Endothelial cell of umbilical vein (primary cell): ENCODE measurements around the gene GRIN3A. TPM values are rescaled to one million over a fixed set of nuclear protein-coding genes. Genes with fewer than 3 reads are reported as not detected.

Experiments
- BruUV-seq: library from RNA; stranded (reverse); fragments of 400-500 nt; replicated peaks from 2 replicates; lab custom pipeline; 2021; lab: Mats Ljungman, UMichigan
- CTCF ChIA-PET: fragments of 300-600, 350-600 bp; sonication (Branson Sonifier 250); formaldehyde crosslinking; loops from one replicate; lab custom pipeline; 2021; ENCODE audit warnings: antibody characterized with exemption, inconsistent platforms; lab: Charles Lee
- POLR2A ChIA-PET: fragments of 300-600, 350-600 bp; sonication (Branson Sonifier 250); formaldehyde crosslinking; loops from one replicate; lab custom pipeline; 2021; ENCODE audit warnings: antibody characterized with exemption, inconsistent platforms; lab: Charles Lee
- DNase-seq: peaks from one replicate; pipeline ENCODE4 v3.0.0-alpha.2; 2011; ENCODE audit warnings: low read depth, low spot score
- FAIRE-seq: peaks from 2 replicates; lab custom pipeline; 2011; peaks lifted over from hg19 to GRCh38; lab: Jason Lieb, UNC
- H2AFZ ChIP-seq: 2 replicates; pipeline ENCODE4 v1.6.0; 2012; ENCODE audit warnings: low read depth, low read length, control low read depth, inconsistent platforms
- H3K27ac ChIP-seq: 2 replicates; pipeline ENCODE4 v1.5.1; 2011; ENCODE audit warnings: low read depth, mild to moderate bottlenecking, control low read depth, low read length, moderate library complexity; ENCODE audit not compliant: insufficient read depth
- H3K27me3 ChIP-seq, 2 experiments: 2 replicates each; pipeline versions ENCODE4 v1.6.0 to v1.6.1; 2011; ENCODE audit warnings: low read length in 2 of 2, mixed read lengths in 1 of 2; ENCODE audit not compliant: control insufficient read depth in 2 of 2, insufficient read depth in 2 of 2
- H3K36me3 ChIP-seq, 2 experiments: 2 replicates in 1 of 2; 3 replicates in 1 of 2; pipeline ENCODE4 v1.5.1; 2011; ENCODE audit warnings: low read length in 2 of 2, mild to moderate bottlenecking in 1 of 2, moderate library complexity in 1 of 2; ENCODE audit not compliant: control insufficient read depth in 2 of 2, insufficient read depth in 2 of 2; ENCODE audit errors: extremely low read depth in 1 of 2
- H3K4me1 ChIP-seq: 3 replicates; pipeline ENCODE4 v1.5.1; 2011; ENCODE audit warnings: mild to moderate bottlenecking, low read length; ENCODE audit not compliant: control insufficient read depth, insufficient read depth; ENCODE audit errors: extremely low read depth
- H3K4me2 ChIP-seq: 2 replicates; pipeline ENCODE4 v1.6.1; 2011; ENCODE audit warnings: low read length, control low read depth, mixed read lengths; ENCODE audit not compliant: insufficient read depth
- H3K4me3 ChIP-seq, 3 experiments: fragments of 200-600 bp in 1 of 3; sonication (generic), shearing (Covaris generic) in 1 of 3; replicated peaks in 1 of 3; 2 replicates each; pipeline ENCODE4 v1.5.1; 2011 to 2016; ENCODE audit warnings: control low read depth in 3 of 3, low read length in 3 of 3, mild to moderate bottlenecking in 2 of 3, inconsistent platforms in 1 of 3, low read depth in 1 of 3, moderate library complexity in 1 of 3; ENCODE audit not compliant: insufficient read depth in 1 of 3
- H3K79me2 ChIP-seq: 2 replicates; pipeline ENCODE4 v1.6.0; 2012; ENCODE audit warnings: low read length, inconsistent platforms; ENCODE audit not compliant: control insufficient read depth, insufficient read depth
- H3K9ac ChIP-seq: replicated peaks from 2 replicates; pipeline ENCODE3; 2011; ENCODE audit warnings: low read length, control low read depth; ENCODE audit not compliant: insufficient read depth; ENCODE audit errors: extremely low read depth
- H3K9me1 ChIP-seq: replicated peaks from 3 replicates; pipeline ENCODE4 v1.6.0; 2011; ENCODE audit warnings: mild to moderate bottlenecking, low read length; ENCODE audit not compliant: control insufficient read depth, insufficient read depth; ENCODE audit errors: extremely low read depth
- H3K9me3 ChIP-seq: replicated peaks from 2 replicates; pipeline ENCODE4 v1.5.1; 2012; ENCODE audit warnings: low read length, inconsistent platforms; ENCODE audit not compliant: control insufficient read depth, insufficient read depth
- H4K20me1 ChIP-seq: replicated peaks from 2 replicates; pipeline ENCODE3; 2011; ENCODE audit warnings: mild to moderate bottlenecking, low read length; ENCODE audit not compliant: control insufficient read depth, insufficient read depth; ENCODE audit errors: extremely low read depth
- CTCF ChIP-seq, 2 donors: IDR thresholded peaks; 1 replicate in 1 of 2; 2 replicates in 1 of 2; pipeline ENCODE4 v1.5.1; 2011; ENCODE audit warnings: low read length in 2 of 2, mild to moderate bottlenecking in 2 of 2, moderate library complexity in 2 of 2, control low read depth in 1 of 2, inconsistent platforms in 1 of 2, low read depth in 1 of 2; ENCODE audit not compliant: insufficient read depth in 1 of 2; ENCODE audit errors: extremely low read depth in 1 of 2
- EZH2 ChIP-seq: IDR thresholded peaks from 2 replicates; pipeline ENCODE4 v1.6.1; 2012; ENCODE audit warnings: borderline replicate concordance, low read depth, mild to moderate bottlenecking, moderate library complexity, low read length, inconsistent platforms; ENCODE audit not compliant: severe bottlenecking
- FOS ChIP-seq: IDR thresholded peaks from 2 replicates; pipeline ENCODE4 v1.6.1; 2011; ENCODE audit warnings: mild to moderate bottlenecking, low read length, moderate library complexity, borderline replicate concordance; ENCODE audit not compliant: insufficient read depth
- GATA2 ChIP-seq: IDR thresholded peaks from 2 replicates; pipeline ENCODE4 v1.7.0; 2011; ENCODE audit warnings: low read depth, mild to moderate bottlenecking, moderate library complexity, mixed read lengths, low read length; ENCODE audit not compliant: insufficient read length, insufficient read depth
- JUN ChIP-seq: IDR thresholded peaks from 2 replicates; pipeline ENCODE4 v1.6.1; 2011; ENCODE audit warnings: borderline replicate concordance, low read depth; ENCODE audit not compliant: insufficient read length, insufficient read depth
- MYC ChIP-seq: IDR thresholded peaks from one replicate; pipeline ENCODE4 v1.6.1; 2011; ENCODE audit warnings: mild to moderate bottlenecking, low read depth, low read length
- POLR2A ChIP-seq: IDR thresholded peaks from 2 replicates; pipeline ENCODE4 v1.6.1; 2012; ENCODE audit warnings: low read depth, mild to moderate bottlenecking, control low read depth, low read length
- POLR2AphosphoS5 ChIP-seq: IDR thresholded peaks from 2 replicates; pipeline ENCODE4 v1.6.1; 2012; ENCODE audit warnings: low read depth, mild to moderate bottlenecking, control low read depth, low read length, moderate library complexity; ENCODE audit not compliant: insufficient read depth
- dilution Hi-C: fragments of 300-500 bp; cut with MboI; formaldehyde crosslinking; loops from one replicate; pipeline ENCODE4 v1.15.0; 2019; ENCODE audit warnings: low sequenced_read_pairs; ENCODE audit not compliant: extremely low pct_ligation_motif_present
- intact Hi-C: fragments of 100-400 bp; cut with micrococcal nuclease; formaldehyde crosslinking; loops from one replicate; pipeline ENCODE4 v1.10.0; 2022
- polyA plus RNA-seq, 4 experiments: library from polyadenylated mRNA; depleted of rRNA in 3 of 4; stranded (reverse) in 3 of 4; unstranded in 1 of 4; fragments of >200 nt; gene quantifications; 2 replicates each; pipeline versions ENCODE4 v1.2.1 to v1.2.3, GENCODE V29; 2011 to 2012; ENCODE audit warnings: missing spikeins in 1 of 4
- total RNA-seq: library from RNA; stranded (reverse); gene quantifications from 2 replicates; pipeline ENCODE4 v1.2.3, GENCODE V29; 2021
- TF ChIP-seq, protein P1 (sequence below): IDR thresholded peaks from 2 replicates; pipeline ENCODE4 v1.6.1; 2011; ENCODE audit not compliant: insufficient read depth, insufficient read length

The GRIN3A gene
- total and polyA plus RNA-seq, 2 donors (not counting 3 experiments of a cell fraction or from before 2014, with no cell fraction given): not detected

- no peak overlapping the region for H3K4me2 ChIP-seq
Observed at GRCh38 chr9:101593345-101593744, 145.1 kb downstream of the GRIN3A start.

GRCh38 chr9:101592788-101593187, 145.7 kb downstream of the GRIN3A start:
- no peak for TF ChIP-seq FOS
- no peak for TF ChIP-seq JUN
- TF ChIP-seq EZH2: no peak
- no peak for TF ChIP-seq CTCF (IDR thresholded peaks at IDR 0.05; ENCODE audit: extremely low read depth in 1 of 2, insufficient read depth in 1 of 2, low read depth in 1 of 2, low read length in 2 of 2)
- no peak for TF ChIP-seq GATA2
- no peak for TF ChIP-seq POLR2AphosphoS5
- TF ChIP-seq, protein P1, sequence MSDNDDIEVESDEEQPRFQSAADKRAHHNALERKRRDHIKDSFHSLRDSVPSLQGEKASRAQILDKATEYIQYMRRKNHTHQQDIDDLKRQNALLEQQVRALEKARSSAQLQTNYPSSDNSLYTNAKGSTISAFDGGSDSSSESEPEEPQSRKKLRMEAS: no peak
- TF ChIP-seq MYC: no peak
- no peak for TF ChIP-seq POLR2A
- H3K27me3 ChIP-seq: no peaks in the 10 kb centered on the region
- CTCF ChIA-PET: no interaction called here
- H2AFZ ChIP-seq: no peak overlapping the region
- DNase-seq (no peak), FAIRE-seq (no peak)
- no peaks in the 10 kb centered on the region for H3K79me2 ChIP-seq
- no peak overlapping the region for H3K4me2 ChIP-seq
- no peaks in the 10 kb centered on the region for H3K9me1 ChIP-seq
- intact Hi-C loops (no loop called here), dilution Hi-C loops (no loop called here)
- POLR2A ChIA-PET: no interaction called here
- H3K9me3 ChIP-seq: no peaks in the 10 kb centered on the region
- no peaks in the 10 kb centered on the region for H3K36me3 ChIP-seq
- H3K27ac ChIP-seq: no peak overlapping the region
- H3K9ac ChIP-seq: no peak overlapping the region
- no peaks in the 10 kb centered on the region for H4K20me1 ChIP-seq
- BruUV-seq: no TSS peak
- H3K4me3 ChIP-seq: no peak overlapping the region
- H3K4me1 ChIP-seq: no peaks in the 10 kb centered on the region

More at GRCh38 chr9:101593345-101593744, 145.1 kb downstream of the GRIN3A start:
- Histone ChIP-seq H3K9ac (no peak overlapping the region), H4K20me1 (no peaks in the 10 kb centered on the region), H3K27me3 (no peaks in the 10 kb centered on the region), H3K9me3 (no peaks in the 10 kb centered on the region), H3K4me1 (no peaks in the 10 kb centered on the region), H3K79me2 (no peaks in the 10 kb centered on the region), H3K9me1 (no peaks in the 10 kb centered on the region), H2AFZ (no peak overlapping the region), H3K36me3 (no peaks in the 10 kb centered on the region), H3K27ac (no peak overlapping the region), H3K4me3 (no peak overlapping the region)
- POLR2A ChIA-PET: no interaction called here
- intact Hi-C loops (no loop called here), dilution Hi-C loops (no loop called here)
- BruUV-seq: no TSS peak
- FAIRE-seq (no peak), DNase-seq (no peak)
- no peak for TF ChIP-seq GATA2
- TF ChIP-seq MYC: no peak
- TF ChIP-seq FOS: no peak
- CTCF ChIA-PET: no interaction called here
